GM23338 (cell line): ENCODE results near the gene DBF4B. TPM values are rescaled to one million over a fixed set of nuclear protein-coding genes. Genes with fewer than 3 reads are reported as not detected.

Experiments used
- ATAC-seq: fragments of 200-7000 bp; cut with Tn5 transposase; 3 replicates; pipeline ENCODE4 v1.9.1; 2020
- DNase-seq: peaks from one replicate; pipeline ENCODE4 v3.0.0-alpha.2; 2015; ENCODE audit warnings: low spot score
- H2AFZ ChIP-seq: fragments of 200-600 bp; sonication (generic); 2 replicates; pipeline ENCODE4 v1.8.0; 2016; ENCODE audit warnings: antibody characterized with exemption, mild to moderate bottlenecking, moderate library complexity
- H3F3A ChIP-seq: fragments of 200-600 bp; sonication (generic); replicated peaks from 2 replicates; pipeline ENCODE4 v1.8.0; 2017; ENCODE audit warnings: antibody characterized with exemption, mixed run types, low read depth
- H3K27ac ChIP-seq: fragments of 200-600 bp; sonication (generic); 2 replicates; pipeline ENCODE4 v1.6.1; 2016; ENCODE audit warnings: low read depth
- H3K27me3 ChIP-seq: fragments of 200-600 bp; sonication (generic); 2 replicates; pipeline ENCODE4 v1.8.0; 2016; ENCODE audit warnings: mild to moderate bottlenecking, mixed run types, moderate library complexity; ENCODE audit not compliant: insufficient read depth
- H3K36me3 ChIP-seq: fragments of 200-600 bp; sonication (generic); 2 replicates; pipeline ENCODE4 v1.8.0; 2016; ENCODE audit warnings: mild to moderate bottlenecking; ENCODE audit not compliant: insufficient read depth
- H3K4me1 ChIP-seq: fragments of 200-600 bp; sonication (generic); 2 replicates; pipeline ENCODE4 v1.8.0; 2016; ENCODE audit warnings: mild to moderate bottlenecking, moderate library complexity; ENCODE audit not compliant: insufficient read depth
- H3K4me2 ChIP-seq: fragments of 200-600 bp; sonication (generic); 2 replicates; pipeline ENCODE4 v1.7.1; 2017; ENCODE audit warnings: mixed run types
- H3K4me3 ChIP-seq: fragments of 200-600 bp; sonication (generic); 2 replicates; pipeline ENCODE4 v1.6.1; 2016; ENCODE audit warnings: mixed run types
- H3K79me2 ChIP-seq: fragments of 200-600 bp; sonication (generic); replicated peaks from 2 replicates; pipeline ENCODE4 v1.8.0; 2017; ENCODE audit warnings: mild to moderate bottlenecking; ENCODE audit not compliant: insufficient read depth
- H3K9me2 ChIP-seq: fragments of 200-600 bp; sonication (generic); 2 replicates; pipeline ENCODE4 v1.8.0; 2017; ENCODE audit not compliant: insufficient read depth
- H4K20me1 ChIP-seq: fragments of 200-600 bp; sonication (generic); replicated peaks from 2 replicates; pipeline ENCODE4 v1.8.0; 2017; ENCODE audit warnings: mild to moderate bottlenecking; ENCODE audit not compliant: insufficient read depth
- H3K27ac Mint-ChIP-seq: 2 replicates; pipeline ENCODE4 v1.8.0; 2020; ENCODE audit warnings: inconsistent platforms, mild to moderate bottlenecking, moderate library complexity, mixed read lengths
- H3K27me3 Mint-ChIP-seq: 3 replicates; pipeline ENCODE4 v1.8.0; 2022; ENCODE audit warnings: low read depth, mild to moderate bottlenecking, moderate library complexity, mixed read lengths, inconsistent platforms; ENCODE audit not compliant: insufficient read depth, poor library complexity
- H3K36me3 Mint-ChIP-seq: 3 replicates; pipeline ENCODE4 v1.8.0; 2021; ENCODE audit warnings: low read depth, mild to moderate bottlenecking, inconsistent platforms, moderate library complexity, mixed read lengths
- H3K4me1 Mint-ChIP-seq: 3 replicates; pipeline ENCODE4 v1.8.0; 2020; ENCODE audit warnings: mild to moderate bottlenecking, inconsistent platforms, mixed read lengths
- H3K4me3 Mint-ChIP-seq: 3 replicates; pipeline ENCODE4 v1.8.0; 2021; ENCODE audit warnings: moderate library complexity, mild to moderate bottlenecking, inconsistent platforms, mixed read lengths
- H3K9me3 Mint-ChIP-seq: 3 replicates; pipeline ENCODE4 v1.8.0; 2020; ENCODE audit warnings: moderate library complexity, mild to moderate bottlenecking, inconsistent platforms, mixed read lengths
- CREB1 ChIP-seq: fragments of 250-450 bp; sonication (Bioruptor Pico); IDR thresholded peaks from 2 replicates; pipeline ENCODE4 v1.5.0; 2020; ENCODE audit warnings: low read depth, mild to moderate bottlenecking, moderate library complexity
- EZH2 ChIP-seq: fragments of 200-600 bp; sonication (generic); IDR thresholded peaks from one replicate; pipeline ENCODE4 v1.8.0; 2017; ENCODE audit warnings: antibody characterized with exemption, mild to moderate bottlenecking, low read depth; ENCODE audit not compliant: unreplicated experiment
- EZH2phosphoT487 ChIP-seq: fragments of 200-600 bp; sonication (generic); IDR thresholded peaks from one replicate; pipeline ENCODE4 v1.8.1; 2018; ENCODE audit warnings: antibody characterized with exemption; ENCODE audit not compliant: unreplicated experiment
- JUNB ChIP-seq: IDR thresholded peaks from one replicate; pipeline ENCODE4 v1.6.1; 2016; ENCODE audit warnings: antibody characterized with exemption; ENCODE audit not compliant: unreplicated experiment
- NANOG ChIP-seq: IDR thresholded peaks from 2 replicates; pipeline ENCODE4 v1.6.1; 2016; ENCODE audit warnings: antibody characterized with exemption, borderline replicate concordance
- POLR2AphosphoS5 ChIP-seq: IDR thresholded peaks from 2 replicates; pipeline ENCODE4 v1.6.1; 2016; ENCODE audit warnings: antibody characterized with exemption, low read depth
- STAT1 ChIP-seq: IDR thresholded peaks from one replicate; pipeline ENCODE4 v1.6.1; 2016; ENCODE audit warnings: antibody characterized with exemption; ENCODE audit not compliant: unreplicated experiment
- ZNF114 ChIP-seq: fragments of 250-450 bp; sonication (Bioruptor Pico); IDR thresholded peaks from 2 replicates; pipeline ENCODE4 v1.5.0; 2020; ENCODE audit warnings: mild to moderate bottlenecking, moderate library complexity
- ZNF331 ChIP-seq: fragments of 250-450 bp; sonication (Bioruptor Pico); IDR thresholded peaks from 2 replicates; pipeline ENCODE4 v1.5.0; 2020; ENCODE audit warnings: low read depth, mild to moderate bottlenecking, moderate library complexity
- polyA plus RNA-seq: library from polyadenylated mRNA; unstranded; fragments of >200 nt; fragmentation: Nextera tagmentation; extraction: Ambion mirVana; gene quantifications from 2 replicates; pipeline ENCODE4 v1.2.1, GENCODE V29; 2016
- total RNA-seq: library from RNA; depleted of rRNA; stranded (reverse); fragments of >200 nt; shearing (Covaris generic); gene quantifications from 2 replicates; pipeline ENCODE4 v1.2.3, GENCODE V29; 2014
- TF ChIP-seq, protein P1 (sequence below): fragments of 250-450 bp; sonication (Bioruptor Pico); IDR thresholded peaks from 2 replicates; pipeline ENCODE4 v1.5.0; 2020; ENCODE audit warnings: mild to moderate bottlenecking, moderate library complexity
- TF ChIP-seq, protein P2 (sequence below), 2 experiments: fragments of 200-600 bp in 1 of 2; sonication (generic) in 1 of 2; conservative IDR thresholded peaks; 2 replicates each; pipeline versions ENCODE4 v1.5.1 to v1.6.1; 2016 to 2017; ENCODE audit warnings: antibody characterized with exemption in 2 of 2, low read depth in 2 of 2, mild to moderate bottlenecking in 2 of 2, moderate library complexity in 1 of 2
- TF ChIP-seq, protein P3 (sequence below): IDR thresholded peaks from one replicate; pipeline ENCODE4 v1.6.1; 2018; ENCODE audit warnings: antibody characterized with exemption; ENCODE audit not compliant: unreplicated experiment
- TF ChIP-seq, protein P4 (sequence below): IDR thresholded peaks from 2 replicates; pipeline ENCODE4 v1.6.1; 2016; ENCODE audit warnings: antibody characterized with exemption

Gene DBF4B
- total and polyA plus RNA-seq, 2 experiments from 2014 or later, result 9.9 to 16.4 TPM

DNA sequence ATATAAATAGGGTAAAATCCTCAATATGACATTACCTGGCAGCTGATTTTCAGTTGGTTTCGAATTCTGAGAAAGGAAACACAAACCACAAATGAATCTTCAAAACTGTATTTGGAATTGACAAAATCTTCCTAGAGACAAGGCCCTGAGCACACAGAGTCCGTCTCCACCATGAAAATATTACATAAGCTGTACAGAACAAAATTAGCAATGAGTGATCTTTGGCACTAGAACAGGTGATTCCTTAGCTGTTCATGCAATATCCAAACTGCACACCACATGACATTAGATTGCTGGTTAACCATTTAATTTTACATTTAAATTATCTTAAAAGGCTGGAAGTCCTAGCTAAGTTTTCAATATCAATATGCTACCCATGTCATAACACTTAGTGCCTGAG, 89.9 kb downstream of the DBF4B start:
- Mint-ChIP-seq H3K4me3 (no peak overlapping the region), H3K4me1 (peaks cover 35% of the 10 kb centered on the region), H3K36me3 (peaks cover 52% of the 10 kb centered on the region), H3K27ac (no peak overlapping the region), H3K9me3 (no peaks in the 10 kb centered on the region), H3K27me3 (peaks cover 8% of the 10 kb centered on the region)
- H3K4me3 ChIP-seq, result no peak overlapping the region
- H3K27ac ChIP-seq, result peak overlapping the region; percentile 83; the same call in 1 of the 2 replicates
- H3F3A ChIP-seq, result peaks cover 27% of the 10 kb centered on the region; the same call in 1 of the 2 replicates
- peaks cover 7% of the 10 kb centered on the region for H4K20me1 ChIP-seq
- no peak for DNase-seq
- no peak for TF ChIP-seq JUNB
- no peak for TF ChIP-seq EZH2phosphoT487
- TF ChIP-seq STAT1, result no peak
- TF ChIP-seq, protein P1, sequence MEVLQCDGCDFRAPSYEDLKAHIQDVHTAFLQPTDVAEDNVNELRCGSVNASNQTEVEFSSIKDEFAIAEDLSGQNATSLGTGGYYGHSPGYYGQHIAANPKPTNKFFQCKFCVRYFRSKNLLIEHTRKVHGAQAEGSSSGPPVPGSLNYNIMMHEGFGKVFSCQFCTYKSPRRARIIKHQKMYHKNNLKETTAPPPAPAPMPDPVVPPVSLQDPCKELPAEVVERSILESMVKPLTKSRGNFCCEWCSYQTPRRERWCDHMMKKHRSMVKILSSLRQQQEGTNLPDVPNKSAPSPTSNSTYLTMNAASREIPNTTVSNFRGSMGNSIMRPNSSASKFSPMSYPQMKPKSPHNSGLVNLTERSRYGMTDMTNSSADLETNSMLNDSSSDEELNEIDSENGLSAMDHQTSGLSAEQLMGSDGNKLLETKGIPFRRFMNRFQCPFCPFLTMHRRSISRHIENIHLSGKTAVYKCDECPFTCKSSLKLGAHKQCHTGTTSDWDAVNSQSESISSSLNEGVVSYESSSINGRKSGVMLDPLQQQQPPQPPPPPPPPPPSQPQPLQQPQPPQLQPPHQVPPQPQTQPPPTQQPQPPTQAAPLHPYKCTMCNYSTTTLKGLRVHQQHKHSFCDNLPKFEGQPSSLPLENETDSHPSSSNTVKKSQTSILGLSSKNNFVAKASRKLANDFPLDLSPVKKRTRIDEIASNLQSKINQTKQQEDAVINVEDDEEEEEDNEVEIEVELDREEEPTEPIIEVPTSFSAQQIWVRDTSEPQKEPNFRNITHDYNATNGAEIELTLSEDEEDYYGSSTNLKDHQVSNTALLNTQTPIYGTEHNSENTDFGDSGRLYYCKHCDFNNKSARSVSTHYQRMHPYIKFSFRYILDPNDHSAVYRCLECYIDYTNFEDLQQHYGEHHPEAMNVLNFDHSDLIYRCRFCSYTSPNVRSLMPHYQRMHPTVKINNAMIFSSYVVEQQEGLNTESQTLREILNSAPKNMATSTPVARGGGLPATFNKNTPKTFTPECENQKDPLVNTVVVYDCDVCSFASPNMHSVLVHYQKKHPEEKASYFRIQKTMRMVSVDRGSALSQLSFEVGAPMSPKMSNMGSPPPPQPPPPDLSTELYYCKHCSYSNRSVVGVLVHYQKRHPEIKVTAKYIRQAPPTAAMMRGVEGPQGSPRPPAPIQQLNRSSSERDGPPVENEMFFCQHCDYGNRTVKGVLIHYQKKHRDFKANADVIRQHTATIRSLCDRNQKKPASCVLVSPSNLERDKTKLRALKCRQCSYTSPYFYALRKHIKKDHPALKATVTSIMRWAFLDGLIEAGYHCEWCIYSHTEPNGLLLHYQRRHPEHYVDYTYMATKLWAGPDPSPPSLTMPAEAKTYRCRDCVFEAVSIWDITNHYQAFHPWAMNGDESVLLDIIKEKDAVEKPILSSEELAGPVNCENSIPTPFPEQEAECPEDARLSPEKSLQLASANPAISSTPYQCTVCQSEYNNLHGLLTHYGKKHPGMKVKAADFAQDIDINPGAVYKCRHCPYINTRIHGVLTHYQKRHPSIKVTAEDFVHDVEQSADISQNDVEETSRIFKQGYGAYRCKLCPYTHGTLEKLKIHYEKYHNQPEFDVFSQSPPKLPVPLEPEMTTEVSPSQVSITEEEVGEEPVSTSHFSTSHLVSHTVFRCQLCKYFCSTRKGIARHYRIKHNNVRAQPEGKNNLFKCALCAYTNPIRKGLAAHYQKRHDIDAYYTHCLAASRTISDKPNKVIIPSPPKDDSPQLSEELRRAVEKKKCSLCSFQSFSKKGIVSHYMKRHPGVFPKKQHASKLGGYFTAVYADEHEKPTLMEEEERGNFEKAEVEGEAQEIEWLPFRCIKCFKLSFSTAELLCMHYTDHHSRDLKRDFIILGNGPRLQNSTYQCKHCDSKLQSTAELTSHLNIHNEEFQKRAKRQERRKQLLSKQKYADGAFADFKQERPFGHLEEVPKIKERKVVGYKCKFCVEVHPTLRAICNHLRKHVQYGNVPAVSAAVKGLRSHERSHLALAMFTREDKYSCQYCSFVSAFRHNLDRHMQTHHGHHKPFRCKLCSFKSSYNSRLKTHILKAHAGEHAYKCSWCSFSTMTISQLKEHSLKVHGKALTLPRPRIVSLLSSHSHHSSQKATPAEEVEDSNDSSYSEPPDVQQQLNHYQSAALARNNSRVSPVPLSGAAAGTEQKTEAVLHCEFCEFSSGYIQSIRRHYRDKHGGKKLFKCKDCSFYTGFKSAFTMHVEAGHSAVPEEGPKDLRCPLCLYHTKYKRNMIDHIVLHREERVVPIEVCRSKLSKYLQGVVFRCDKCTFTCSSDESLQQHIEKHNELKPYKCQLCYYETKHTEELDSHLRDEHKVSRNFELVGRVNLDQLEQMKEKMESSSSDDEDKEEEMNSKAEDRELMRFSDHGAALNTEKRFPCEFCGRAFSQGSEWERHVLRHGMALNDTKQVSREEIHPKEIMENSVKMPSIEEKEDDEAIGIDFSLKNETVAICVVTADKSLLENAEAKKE (CRISPR knock-in tag), result no peak
- TF ChIP-seq POLR2AphosphoS5, result no peak
- no peak for TF ChIP-seq ZNF331 (CRISPR knock-in tag)
- TF ChIP-seq, protein P2, sequence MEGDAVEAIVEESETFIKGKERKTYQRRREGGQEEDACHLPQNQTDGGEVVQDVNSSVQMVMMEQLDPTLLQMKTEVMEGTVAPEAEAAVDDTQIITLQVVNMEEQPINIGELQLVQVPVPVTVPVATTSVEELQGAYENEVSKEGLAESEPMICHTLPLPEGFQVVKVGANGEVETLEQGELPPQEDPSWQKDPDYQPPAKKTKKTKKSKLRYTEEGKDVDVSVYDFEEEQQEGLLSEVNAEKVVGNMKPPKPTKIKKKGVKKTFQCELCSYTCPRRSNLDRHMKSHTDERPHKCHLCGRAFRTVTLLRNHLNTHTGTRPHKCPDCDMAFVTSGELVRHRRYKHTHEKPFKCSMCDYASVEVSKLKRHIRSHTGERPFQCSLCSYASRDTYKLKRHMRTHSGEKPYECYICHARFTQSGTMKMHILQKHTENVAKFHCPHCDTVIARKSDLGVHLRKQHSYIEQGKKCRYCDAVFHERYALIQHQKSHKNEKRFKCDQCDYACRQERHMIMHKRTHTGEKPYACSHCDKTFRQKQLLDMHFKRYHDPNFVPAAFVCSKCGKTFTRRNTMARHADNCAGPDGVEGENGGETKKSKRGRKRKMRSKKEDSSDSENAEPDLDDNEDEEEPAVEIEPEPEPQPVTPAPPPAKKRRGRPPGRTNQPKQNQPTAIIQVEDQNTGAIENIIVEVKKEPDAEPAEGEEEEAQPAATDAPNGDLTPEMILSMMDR (conservative IDR thresholded peaks at IDR 0.05; ENCODE audit: low read depth in 2 of 2), result no peak
- no peak for TF ChIP-seq ZNF114 (CRISPR knock-in tag)
- no peak for TF ChIP-seq EZH2
- no peak for TF ChIP-seq NANOG
- no peak for TF ChIP-seq CREB1
- TF ChIP-seq, protein P3, sequence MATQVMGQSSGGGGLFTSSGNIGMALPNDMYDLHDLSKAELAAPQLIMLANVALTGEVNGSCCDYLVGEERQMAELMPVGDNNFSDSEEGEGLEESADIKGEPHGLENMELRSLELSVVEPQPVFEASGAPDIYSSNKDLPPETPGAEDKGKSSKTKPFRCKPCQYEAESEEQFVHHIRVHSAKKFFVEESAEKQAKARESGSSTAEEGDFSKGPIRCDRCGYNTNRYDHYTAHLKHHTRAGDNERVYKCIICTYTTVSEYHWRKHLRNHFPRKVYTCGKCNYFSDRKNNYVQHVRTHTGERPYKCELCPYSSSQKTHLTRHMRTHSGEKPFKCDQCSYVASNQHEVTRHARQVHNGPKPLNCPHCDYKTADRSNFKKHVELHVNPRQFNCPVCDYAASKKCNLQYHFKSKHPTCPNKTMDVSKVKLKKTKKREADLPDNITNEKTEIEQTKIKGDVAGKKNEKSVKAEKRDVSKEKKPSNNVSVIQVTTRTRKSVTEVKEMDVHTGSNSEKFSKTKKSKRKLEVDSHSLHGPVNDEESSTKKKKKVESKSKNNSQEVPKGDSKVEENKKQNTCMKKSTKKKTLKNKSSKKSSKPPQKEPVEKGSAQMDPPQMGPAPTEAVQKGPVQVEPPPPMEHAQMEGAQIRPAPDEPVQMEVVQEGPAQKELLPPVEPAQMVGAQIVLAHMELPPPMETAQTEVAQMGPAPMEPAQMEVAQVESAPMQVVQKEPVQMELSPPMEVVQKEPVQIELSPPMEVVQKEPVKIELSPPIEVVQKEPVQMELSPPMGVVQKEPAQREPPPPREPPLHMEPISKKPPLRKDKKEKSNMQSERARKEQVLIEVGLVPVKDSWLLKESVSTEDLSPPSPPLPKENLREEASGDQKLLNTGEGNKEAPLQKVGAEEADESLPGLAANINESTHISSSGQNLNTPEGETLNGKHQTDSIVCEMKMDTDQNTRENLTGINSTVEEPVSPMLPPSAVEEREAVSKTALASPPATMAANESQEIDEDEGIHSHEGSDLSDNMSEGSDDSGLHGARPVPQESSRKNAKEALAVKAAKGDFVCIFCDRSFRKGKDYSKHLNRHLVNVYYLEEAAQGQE, result no peak
- TF ChIP-seq, protein P4, sequence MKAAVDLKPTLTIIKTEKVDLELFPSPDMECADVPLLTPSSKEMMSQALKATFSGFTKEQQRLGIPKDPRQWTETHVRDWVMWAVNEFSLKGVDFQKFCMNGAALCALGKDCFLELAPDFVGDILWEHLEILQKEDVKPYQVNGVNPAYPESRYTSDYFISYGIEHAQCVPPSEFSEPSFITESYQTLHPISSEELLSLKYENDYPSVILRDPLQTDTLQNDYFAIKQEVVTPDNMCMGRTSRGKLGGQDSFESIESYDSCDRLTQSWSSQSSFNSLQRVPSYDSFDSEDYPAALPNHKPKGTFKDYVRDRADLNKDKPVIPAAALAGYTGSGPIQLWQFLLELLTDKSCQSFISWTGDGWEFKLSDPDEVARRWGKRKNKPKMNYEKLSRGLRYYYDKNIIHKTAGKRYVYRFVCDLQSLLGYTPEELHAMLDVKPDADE, result no peak
- H3K4me2 ChIP-seq, result no peak overlapping the region
- H3K36me3 ChIP-seq, result peaks cover 13% of the 10 kb centered on the region
- H3K27me3 ChIP-seq, result no peaks in the 10 kb centered on the region
- H3K4me1 ChIP-seq, result peaks cover 25% of the 10 kb centered on the region
- H3K79me2 ChIP-seq, result peaks cover 16% of the 10 kb centered on the region
- H2AFZ ChIP-seq, result no peak overlapping the region
- no peak for ATAC-seq
- H3K9me2 ChIP-seq, result no peaks in the 10 kb centered on the region
